ENCODE data around the gene CACNA1E.
A peak's percentile ranks its signal among the peaks of the same experiment; 100 is the strongest.

CACNA1E gene

DNA sequence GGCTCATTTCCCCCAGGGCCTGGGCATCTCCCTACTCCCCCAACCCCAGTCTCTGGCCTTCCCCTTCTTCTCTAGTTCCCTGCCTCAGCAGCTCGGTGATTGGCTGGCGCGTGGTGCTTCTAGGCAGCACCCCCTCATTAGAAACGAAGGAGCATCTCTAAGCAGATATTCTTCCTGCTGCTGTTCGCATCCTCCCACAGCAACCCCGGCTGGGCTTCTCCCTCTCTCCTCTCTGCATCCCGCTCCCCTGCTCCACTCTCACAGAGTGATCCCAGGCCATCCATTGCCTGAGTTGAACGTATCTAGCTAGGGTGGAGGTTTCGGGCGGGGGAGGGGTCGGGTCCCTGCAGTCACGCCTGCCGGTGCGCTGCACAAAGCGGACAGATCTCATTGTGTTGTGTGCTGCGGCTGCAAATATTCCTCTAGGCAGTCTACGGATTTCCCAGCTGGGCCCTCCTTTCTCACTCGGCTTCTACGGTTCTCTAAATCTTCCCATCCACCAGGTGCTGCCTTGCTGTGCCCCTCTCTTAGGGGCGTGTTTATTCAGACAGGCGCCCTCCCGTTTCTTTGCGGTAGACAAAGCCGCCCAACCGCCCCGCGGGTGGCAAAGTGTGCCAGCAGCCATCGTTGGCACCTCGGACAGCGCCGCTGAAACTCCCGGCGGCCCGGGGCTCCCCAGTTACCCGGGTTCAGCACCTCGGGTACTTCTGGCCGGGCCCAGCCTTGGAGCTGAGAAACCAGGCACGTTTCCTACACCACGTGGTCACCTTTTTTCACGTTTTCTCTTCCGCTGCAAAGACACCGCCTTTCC is 2.2 kb downstream of the CACNA1E start:
- DNase-seq = peak; percentile 40

DNA sequence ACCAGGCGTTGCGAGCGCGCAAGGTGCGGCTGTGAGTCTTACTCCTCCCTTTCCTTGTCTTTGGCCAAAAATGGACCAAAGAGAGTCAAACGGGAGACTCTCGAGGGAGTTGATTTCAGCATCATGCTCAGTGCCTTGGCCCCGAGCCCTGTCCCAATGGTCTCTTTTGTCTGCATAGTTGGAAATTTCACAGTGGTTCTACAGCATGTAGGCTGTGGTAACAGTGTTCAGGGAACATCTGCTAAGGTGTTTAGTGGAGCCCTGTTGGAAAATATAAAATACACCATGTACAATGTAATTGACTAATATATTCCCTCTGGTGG is 2.7 kb downstream of the CACNA1E start:
- no peak for DNase-seq

DNA sequence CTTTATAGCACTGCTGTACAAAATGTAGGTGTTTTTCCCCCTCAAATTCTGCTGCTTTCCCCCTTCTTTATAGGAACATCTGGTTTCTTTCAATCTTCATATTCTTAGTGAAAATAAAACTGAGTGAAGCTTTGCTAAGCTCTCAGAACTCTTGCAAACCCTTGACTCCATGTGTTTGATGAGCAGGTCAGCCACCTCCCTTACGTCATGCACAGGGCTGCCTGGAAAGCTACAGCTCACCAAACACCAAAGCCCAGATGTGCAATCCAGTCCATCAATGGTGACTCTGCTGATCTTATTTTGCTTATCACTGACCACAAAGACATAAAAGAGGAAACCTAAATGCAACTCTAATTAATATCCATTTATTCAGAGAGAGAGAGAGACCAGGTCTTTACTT is 5.5 kb downstream of the CACNA1E start:
- no peak for DNase-seq

DNA sequence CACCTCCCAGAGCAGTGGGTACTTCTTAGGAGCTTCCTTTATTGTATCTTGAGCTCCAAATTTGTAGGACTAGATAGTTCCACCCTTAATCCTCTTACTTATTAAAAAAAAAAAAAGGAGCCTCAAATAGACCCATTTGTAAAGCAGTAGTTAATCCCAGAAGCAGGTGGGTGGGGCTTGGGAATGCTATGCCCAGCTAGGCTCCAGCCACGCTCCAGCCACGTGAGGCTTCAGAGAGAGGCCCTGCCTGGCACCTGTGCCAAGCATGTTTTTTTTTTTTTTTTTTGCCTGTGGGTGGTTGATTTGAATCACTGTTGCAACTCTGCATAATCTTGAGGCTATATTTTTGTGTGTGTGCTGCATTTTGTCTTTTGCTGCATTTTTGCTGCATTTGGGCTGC is 7.0 kb downstream of the CACNA1E start:
- DNase-seq = no peak

DNA sequence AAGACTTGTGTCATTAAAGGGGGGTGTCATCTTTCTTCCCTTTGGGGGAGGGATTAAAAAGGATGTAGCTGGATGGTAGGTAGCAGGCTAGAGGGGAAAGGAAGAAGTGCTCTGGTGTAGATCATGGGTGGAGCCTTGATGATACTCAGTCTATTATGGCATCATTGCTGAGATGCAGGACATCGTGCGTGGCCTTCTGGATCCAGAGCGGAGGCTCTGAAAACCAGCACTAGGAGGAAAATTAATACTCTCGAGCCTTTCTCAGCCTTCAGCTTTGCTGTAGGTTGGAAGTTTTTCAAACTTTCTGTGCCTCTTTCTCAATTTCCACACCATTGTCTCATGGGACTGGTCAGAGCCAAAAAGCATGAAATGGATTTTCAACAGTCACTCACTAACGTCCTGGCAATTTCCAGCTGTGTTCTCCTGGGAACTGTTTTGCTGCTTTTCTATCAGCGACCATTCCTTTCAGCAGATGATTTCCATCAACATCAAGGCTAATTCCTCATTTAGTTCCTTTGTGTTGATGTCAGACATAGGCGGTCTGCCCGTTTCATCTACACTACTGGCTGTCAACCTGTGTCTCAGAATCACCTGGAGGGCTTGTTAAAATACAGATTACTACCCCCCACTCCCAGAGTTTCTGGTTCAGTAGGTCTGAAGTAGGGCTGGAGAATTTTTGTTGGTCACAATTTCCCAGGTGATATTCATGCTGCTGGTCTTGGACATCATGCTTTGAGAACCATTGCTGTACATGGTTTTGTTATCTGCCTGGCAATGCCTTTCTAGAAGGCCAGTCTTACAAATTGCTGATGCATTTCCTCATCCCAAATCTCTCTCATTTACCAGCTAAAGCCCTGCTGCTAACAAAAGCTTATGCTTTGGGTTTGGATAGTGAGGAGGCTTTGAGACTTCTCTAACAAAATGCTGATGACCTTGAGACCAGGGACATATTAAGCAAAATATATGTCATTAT is 7.7 kb downstream of the CACNA1E start:
- DNase-seq = peak; percentile 34

DNA sequence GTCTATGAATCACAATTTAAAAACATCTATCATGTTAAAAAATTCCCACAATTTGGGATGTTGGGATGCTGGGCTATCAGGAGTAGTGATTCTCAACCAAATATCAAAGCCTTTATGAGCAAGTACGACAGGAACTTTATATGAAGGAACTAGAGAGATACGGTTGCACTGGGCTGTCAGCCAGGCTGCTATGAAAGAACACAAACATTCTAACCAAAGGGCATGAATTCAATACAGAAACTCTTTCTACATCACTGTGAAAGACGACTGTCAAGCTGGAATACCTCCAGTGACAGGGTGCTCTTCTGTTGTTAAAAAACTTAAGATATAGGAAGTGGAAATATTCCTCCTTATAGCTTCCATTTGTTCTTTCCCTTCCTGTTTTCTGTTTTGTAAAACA is 9.8 kb downstream of the CACNA1E start:
- no peak for DNase-seq

DNA sequence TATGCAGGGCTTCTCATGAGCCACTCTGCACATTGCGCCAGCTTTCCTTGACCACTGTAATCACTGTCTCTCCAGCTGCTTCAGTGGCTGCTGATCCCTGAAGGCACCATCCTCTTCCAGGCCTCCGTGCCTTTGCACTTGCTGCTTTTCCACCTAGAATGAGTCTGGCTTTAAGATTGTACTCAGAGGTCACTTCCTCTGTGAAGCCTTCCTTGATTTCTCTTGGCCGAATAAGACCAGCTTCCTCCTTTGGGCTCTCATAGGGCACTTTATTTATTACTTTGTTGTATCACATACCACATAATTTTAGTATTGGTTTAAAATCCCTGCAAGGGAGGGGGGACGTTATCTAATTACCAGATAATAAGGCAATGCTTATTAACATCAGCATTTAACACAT is 10.6 kb downstream of the CACNA1E start:
- no peak for DNase-seq

DNA sequence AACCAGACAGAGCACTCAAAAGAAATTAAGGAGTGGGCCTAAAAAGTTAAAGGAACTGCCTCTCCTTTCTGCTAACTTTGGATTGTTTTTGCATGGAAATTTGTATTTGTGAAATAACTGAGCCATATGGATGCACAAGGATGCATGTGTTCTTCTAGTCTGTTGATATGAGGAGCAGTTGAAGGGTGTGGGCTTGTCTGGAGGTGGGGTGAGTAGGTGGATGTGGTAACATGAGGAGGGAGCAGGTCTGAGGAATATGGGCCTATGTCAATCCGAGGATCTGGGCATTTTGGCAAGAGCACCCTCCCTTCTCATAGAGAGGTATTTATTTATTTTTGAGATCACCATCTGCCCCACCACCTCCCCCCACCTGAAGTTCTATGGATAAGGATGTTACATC is 13.4 kb downstream of the CACNA1E start:
- no peak for DNase-seq

DNA sequence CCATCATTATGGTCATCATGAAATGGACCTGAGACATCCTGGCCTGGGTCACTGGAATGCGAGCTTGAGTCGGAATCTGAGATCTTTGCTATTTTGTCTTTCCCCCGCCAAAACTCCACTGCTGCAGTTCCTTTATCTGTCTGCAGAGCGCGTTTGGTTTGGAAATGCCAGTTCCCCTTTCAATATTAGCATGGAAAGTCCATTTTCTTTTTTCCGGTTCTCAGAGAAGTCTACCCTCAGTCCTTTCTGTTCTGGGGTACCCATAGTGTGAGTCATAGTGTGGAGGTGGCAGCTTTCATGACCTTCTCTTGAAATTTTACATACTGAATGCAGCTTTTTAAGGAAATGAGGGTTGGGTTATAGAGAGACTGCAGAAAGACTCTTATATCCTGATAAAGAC is 14.6 kb downstream of the CACNA1E start:
- DNase-seq = no peak

DNA sequence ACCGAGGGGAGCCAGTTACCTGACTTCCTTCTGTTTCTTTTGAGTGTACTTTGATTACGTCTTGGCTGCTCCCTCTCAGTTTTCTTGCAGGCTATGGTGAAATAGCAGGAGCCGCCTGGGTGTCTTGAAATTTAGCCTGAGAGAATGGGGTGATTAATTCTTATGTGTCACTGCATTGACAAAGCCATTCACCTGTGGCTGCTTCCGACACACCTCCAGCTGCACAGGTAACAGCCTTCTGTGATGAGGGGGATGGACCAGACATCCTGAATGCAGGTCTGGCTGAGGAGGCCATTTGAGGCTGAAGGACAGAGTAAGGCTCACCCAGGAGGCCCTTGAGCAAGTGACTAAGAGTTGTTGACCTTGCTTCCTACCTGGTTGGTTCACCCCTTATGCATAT is 16.5 kb downstream of the CACNA1E start:
- DNase-seq = no peak

DNA sequence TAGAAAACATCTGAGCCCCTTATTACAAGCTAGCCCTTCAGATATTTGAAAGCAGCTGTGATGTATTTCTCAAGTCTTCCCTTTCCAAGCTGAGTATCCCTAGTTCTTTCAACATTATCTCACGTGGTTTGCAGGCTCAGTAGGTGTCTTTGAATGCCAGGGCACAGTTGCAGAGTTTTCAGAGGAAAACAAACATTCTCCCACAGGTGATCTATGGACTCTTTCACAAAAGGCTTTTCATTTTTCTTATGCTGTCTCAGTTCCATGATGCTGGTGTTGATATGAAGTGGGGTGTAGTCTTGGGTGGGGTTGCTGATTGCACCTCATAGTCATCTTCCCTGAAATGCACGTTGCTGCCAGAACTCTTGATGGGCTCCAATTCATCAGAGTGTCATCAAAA is 17.3 kb downstream of the CACNA1E start:
- no peak for DNase-seq

DNA sequence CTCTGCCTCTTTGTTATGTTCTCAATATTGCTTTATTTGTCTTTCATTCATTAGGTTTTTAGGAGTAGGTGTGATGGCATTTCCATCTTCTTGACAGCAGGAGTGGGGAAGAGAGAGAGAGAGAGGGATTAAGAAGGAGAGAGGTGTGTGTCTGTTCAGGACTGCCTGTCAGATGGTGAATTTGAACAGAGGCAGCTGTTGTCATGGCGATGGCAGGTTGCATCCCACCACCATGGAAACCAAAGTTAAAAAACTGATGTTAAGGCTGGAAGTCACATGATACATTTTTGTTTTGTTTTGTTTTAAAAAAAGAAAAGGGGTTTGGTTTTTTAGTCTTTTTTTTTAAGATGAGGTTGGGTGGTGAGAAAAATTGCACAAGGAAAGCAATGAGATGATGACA is 18.3 kb downstream of the CACNA1E start:
- DNase-seq = no peak

DNA sequence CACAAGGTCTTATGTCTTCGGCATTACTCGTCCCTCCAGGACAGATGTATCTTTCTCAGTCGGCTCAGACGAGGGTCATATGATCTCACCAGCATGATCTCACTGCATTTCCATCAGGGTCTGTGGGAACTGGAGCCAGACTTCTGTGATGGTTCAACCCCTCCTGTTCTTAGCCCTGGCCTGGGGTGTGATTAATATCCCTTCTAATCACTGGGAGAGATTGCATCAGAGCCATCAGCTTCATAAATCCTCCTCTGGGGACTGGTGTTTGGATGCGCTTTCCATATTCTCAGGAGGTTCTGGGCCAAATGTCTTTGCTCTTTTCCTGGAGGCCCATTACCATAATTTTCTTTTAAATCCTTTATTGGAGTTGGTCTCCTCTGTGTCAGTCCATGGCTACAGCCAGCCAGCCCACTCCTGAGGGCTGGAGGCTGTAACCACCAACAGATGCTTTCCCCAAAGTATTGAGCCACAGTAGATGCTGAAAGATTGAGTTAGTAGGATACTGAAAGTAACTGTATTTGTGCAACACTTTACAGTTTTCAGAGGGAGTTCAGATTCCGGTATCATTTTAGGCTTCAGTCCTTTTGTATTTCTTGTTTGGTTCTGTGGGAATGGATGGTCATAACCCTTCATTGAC is 20.0 kb downstream of the CACNA1E start:
- DNase-seq = peak; percentile 64

DNA sequence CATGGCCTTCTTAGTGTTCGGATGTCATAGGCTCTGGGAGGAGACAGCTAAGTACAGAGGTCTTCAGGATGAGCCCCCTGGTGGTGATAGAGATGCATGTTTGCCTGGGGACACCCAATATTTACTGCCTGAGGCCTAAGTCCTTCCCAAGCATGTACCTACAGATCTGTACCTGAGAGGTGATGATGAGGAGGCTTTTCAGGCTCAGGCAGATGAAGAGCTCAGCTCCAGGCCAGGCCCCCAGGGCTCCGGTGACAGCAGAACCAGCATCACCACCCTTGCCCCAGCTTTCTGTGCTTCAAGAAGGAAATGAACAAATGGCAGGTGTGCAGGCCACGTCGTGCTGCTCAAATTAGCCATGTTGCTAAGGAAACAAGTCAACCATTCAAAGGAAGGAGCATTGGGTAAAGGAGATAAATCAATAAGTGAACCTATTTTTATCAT is 21.1 kb downstream of the CACNA1E start:
- no peak for DNase-seq

DNA sequence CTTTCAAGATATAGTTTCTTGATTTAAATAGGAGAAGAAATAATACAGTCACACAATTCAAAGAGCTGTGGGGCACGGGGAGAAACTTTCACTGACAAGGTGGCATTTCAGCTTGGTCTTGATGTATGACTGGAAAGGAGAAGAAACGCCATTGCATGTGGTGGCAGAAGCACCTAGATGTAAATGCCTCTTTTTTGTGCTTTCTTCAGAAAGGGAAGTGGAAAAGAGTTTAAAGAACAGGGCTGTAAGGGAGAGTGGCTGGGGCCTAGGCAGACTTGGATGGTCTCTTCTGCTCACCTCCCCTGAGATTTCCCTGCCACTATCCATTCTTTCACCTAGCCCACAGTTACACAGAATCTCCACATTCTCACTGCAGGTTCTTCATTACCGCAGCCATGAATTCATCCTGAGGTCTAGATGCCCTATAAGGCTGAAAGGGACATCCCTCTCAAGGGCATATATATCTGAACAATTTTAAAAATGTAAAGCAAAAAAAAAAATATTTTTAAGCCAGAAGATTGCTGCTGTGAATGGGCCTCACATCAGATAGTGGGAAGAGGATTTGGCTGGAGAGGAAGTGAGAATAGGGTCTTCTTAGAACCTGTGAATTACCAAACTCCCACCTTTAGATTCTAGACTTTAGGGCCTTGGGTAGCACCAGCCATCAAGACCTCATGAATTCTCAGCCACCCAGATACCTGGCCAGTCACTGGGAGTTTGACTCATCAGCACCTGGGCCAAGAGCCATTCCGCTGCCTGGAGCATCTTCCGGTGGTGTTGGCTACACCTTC is 23.4 kb downstream of the CACNA1E start:
- no peak for DNase-seq

DNA sequence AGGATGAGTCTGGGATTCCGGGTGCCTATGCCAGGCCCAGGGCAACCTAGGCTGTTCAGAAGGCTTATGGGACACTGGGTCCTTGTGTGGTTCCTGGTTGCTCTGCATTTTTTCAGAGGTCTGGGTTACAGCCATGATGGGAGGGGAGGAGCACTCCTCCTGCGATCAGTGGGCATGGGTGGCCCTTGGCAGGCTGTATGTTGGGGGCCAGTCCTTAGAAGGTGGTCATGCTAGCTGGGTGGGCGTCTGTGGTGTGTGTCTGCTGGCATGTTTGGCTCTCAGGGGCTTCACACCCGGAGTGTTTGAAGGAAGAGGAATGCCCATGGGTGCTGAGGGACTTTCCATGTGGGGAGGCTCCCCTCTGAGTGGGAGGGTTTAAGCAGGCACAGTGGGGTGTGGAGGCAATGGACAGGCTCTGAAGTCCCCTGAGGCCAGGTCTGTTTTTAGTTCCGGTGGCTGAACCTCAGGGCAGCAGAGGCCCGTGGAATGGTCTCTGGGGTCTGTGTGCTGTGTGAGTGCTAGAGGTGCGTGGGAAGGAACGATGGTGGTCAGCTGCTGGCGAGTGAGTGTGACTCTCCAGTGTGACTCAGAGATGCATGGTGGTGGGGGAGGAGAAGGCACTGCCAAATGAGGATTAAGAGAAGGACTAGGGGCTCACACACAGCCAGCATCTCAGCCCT is 25.3 kb downstream of the CACNA1E start:
- no peak for DNase-seq

DNA sequence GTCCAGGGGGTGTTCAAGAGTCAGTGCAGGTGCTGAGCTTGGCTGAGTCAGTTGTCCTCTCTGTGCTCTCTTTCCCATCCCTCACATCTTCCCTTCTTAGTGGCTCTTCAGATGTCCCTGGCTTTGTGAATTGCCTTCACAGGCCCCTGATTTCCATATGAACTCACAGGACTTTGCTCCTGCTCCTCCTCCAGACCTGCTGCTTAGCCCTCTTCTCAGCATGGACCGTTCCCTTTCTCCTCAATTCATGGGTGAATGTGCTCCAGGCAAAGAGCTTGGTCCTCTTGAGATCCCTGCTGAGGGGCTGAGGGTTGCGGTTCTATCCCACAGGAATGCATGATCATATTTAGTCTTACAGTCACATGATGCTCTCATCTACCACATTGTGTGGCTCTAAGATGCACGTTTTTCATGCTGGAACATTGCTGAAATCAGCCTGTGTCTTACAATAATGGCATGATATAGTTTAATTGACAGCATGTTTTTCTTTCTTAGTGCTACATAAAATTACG is 30.5 kb downstream of the CACNA1E start:
- DNase-seq = no peak

DNA sequence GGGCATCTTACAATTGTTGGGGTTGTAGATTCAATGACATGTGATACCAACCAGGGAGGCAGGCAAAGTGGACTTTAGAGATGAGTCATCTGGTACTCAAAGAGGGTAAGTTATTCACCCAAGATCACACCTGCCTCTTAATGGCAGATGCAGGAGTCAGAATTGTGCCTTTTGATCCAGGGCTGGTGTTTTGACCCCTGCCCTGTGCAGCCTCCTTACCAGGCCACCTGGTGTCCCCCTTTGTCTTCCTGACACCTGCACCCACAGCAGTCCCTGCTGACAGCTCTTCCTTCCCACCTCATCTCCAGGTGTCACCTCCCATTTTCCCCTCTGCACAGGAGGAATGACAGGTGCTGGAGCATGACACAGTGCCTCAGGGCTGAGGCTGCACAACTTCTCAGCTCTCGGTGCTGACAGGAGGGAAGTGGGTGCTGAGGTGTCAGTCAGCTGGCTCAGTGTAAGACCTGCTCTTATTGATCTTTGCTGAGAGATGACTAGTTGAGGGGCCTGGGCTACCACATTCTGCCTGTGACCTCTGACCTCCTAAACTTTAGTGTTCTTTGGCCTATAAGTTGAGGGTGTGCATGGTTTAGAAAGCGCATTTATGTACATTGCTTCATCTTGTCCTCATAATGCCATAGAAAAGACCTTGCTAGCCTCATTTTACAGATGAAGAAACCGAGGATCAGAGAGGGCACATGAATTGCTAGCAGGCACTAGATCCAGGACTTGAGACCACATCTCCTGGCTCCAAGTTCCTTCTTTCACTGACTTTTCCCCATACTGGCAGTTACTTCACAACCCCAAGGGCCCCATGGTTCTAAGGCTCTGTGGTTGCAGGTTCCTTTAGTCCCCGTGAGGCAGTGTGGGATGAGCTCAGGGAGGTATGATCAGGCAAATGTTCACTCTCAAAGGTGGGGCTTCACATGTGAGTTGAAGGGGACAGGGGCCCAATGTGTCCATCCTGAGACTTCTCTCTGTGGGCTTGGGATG is 31.3 kb downstream of the CACNA1E start:
- no peak for DNase-seq

DNA sequence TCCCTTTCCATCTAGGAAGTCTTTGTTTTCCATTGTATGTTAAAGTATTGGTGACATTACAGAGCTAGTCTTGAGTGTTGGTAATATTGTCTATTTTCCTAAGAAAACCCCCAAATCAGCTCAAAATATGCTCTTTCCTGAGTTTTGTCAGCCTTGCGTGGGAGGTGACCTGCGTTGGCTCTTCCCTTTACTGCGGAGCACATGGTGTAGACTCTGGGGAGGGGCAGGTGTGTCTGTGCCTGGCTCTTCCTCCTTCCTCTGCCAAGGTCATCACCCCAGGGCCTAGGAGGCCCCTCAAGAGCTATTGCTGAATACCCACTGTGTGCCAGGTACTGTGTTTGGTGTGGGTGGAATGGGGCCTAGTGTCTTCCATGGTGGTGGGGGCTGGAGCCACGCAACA is 33.4 kb downstream of the CACNA1E start:
- DNase-seq = no peak

DNA sequence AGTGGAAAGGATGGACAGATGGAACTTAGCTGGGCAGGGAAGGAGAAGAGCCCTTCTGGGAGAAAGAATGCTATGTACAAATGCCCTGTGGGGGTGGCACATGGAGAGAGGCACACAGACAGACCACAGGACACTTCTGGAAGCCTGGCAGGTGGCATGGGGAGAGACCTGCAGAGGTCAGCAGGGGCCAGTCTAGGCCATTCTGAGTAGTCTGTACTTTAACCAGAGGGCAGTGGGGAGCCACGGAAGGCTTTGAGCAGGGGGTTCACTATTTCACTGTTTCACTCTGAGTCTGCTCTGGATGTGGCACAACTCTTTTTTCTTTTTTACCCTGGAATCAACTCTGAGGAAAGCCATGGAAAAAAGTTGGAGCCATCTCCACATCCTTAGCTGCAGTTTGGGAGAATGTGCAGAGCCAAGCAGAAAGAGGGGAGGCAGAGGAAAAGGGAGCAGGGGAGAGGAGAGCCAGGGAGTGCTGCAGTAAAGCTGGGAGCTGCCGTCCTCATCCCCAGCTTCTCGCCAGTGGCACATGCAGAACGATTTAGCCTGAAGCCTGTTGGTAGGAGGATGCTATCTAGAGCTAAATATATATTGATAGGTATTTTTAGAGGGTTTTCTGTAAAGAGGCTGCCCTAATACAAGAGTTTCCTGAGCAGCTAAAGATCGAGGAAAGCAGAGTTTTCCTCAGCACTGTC is 34.0 kb downstream of the CACNA1E start:
- DNase-seq = no peak

Measured in right hindlimb (tissue), 1 donor.